Measurements from ENCODE around the gene NEUROD1.

- TF ChIP-seq POLR2AphosphoS5 (IDR thresholded peaks at IDR 0.05; ENCODE audit: low read depth, low read length) (no peak), TAF1 (IDR thresholded peaks at IDR 0.05; ENCODE audit: borderline replicate concordance, insufficient read depth, low read length) (no peak)
These were observed 47.5 kb downstream of the NEUROD1 start for GRCh38 chr2:181632733-181633401.
